Suppressor macrophage treated with lipopolysaccharide for 1 hour (primary cell): ENCODE measurements around the gene AURKA.
A peak's percentile ranks its signal among the peaks of the same experiment; 100 is the strongest.
"Not testable (repeated sequence)": the region's sequence is repeated elsewhere in the genome, so short reads cannot be mapped to it uniquely, and the experiment has no call there.

Experiments used
- DNase-seq, 3 donors: peaks; one replicate each; pipeline ENCODE4 v3.0.0-alpha.2; 2020 to 2022

Gene AURKA

DNA sequence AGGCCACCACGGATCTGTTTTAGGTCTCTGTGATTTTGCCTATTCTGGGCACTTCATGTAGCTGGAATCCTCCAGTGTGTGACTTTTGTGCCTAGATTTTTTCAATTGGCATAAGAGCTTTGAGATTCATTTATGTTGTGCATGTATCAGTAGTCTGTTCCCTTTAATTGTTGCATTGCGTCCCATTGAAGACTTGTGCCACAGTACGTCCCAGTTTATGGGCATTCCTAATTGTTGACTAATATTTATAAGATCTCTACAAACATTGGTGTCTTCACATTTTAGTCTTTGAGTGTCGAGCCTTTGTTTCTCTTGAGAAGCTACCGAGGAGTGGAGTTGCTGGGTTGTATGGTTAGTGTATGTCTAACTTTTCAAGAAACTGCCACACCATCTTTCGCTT, 33.9 kb downstream of the AURKA start:
- no peak for DNase-seq

DNA sequence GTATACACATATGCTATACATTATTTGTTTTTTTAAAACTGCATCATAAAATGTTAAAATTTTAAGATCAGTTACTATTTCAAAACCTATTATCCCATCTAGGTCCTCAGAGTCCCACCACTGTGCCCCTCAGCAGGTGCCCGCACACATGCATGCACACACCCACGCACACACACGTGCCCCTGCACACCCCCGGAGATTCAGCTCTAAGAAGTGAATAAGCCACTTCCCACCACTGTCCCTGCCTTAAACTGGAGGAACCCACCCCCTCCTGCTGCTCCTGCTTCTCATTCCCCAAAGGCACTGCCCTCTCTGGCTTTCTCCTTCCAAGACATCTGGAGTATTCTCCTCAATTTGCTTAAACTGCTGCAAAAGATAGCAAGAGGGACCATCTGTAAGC, 38.7 kb downstream of the AURKA start:
- DNase-seq = no peak

DNA sequence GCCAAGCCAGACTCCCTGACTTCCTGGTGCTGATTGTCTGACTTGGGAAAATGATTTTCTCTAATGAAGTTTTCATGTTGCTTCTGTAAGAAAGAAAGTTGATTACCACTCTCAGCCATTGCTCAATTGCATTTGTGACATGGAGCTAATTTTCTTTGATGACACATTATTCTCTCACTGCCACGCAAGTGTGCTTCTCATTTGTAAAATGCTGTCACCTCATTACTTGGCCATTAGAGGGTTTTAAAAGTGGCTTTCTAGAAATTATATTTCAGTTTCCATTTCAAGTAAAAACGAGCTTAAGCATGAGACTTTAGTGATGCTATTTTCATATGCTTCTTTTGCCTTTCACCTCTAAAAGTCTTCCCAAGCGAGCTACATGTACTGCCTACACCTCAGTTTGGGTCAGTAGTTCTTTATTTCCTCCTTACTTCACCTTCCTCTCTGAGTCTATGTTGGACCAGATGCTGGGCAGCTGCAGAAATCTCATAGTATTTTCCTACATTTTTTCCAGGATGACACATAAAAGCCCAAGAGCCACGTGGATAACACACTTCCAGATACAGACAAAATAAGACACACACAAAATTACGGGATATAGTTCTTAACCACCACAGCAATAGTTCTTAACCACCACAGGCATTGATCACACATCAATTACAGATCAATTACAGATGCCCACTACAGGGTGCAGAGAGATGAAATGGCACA, 39.5 kb downstream of the AURKA start:
- DNase-seq = no peak

DNA sequence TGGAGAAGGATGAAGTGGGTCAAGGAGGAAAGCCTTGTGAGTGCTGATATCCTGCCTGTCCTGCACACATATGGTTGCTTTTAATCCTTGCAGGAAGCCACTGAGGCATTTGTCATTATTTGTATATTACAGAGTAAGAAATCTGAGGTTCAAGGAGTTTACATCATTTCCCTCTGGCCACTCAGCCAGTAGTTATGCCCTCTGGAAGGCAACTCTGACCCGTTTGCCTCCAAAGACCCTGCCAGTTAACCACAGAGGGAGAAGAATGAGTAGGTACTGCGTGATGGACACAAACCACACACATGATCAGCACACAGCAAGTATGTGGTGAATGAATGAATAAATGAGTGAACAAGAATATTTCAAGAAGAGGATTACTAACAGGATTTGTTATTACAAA, 41.2 kb downstream of the AURKA start:
- no peak for DNase-seq

DNA sequence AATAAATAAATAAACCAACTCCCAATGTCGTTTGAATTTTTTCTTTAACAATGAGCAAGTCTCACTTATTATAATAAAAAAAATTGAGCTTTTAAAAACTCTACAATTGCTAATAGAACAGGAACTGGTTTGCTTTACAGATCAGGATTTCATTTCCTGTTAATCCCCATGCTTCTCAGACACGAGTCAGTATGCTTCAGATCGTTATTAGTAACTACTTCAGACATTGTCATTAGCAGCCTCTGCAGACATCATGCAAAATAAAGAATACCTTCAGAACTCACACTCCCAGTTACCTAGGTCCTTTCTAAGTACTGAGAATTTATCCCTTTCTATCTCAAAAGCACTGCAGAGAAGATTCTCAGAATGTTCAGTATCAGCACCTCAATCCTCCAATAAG, 43.3 kb downstream of the AURKA start:
- DNase-seq = peak in 1 of 3 donors; percentile 51

DNA sequence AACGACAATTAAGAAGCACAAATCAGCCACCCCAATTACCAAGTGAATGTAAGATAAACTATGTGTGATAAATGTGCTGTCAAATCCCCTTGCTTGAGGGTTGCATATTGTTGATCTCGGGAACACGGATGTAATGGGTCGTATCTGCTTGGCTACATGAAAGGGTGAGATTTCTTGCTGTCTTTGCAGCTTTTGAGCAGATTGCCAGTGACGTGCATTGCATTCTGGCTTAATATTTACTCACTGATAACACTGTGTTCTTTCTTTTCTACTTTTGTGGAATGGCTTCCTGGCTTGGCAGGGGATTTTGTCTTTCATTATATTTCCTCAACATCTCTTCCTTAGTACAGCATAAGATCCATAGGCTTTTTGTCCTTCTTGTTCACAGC, 43.7 kb downstream of the AURKA start:
- no peak for DNase-seq

DNA sequence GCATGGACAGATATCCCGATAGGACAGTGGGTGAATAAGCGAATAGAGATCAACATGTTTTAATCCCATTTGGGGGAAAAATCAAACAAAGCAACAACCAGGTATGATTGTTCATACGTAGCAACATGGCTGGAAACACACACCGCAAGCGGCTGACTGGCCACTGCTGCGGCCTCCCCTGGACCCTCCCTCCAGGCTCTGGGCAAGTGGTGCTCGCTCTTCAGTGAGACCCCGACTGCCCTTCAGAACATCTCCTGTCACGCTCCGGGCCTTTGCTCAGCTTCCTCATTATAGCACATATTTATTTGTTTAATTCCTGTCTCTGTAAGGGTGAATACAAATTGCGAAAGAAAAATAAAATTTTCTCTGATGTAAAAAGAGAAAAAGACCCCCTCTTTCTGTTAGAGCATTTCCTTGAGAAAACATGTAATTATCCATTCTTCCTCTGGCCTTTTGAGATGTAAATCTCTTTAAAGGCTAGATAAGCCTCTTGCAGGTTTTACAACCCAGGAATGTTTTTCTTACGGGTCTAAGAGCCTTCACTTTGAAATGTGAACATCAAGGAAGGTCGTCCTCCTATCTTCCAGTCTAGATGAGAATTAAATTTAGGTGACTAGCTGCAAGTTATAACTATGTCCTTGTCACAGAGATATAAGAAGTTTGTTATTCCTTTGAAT, 44.2 kb downstream of the AURKA start:
- DNase-seq = no peak

DNA sequence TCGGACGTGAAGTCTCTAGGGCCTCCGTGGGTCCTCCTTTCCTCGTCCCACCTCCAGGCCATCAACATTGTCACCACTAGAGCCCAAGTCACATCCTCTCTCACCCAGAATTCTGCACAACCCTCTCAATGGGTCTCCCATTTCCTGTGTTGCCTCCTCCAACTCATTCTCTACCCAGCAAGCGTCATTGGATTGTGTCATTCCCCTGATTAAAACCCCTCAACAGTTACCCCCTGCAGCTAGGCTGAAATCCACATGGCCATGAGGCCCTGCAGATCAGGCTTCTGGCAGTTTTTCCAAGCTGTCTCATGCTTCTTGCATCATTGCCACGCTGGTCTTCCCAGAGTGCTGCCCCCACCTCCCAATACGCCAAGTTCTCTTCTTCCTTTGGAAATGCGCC, 46.1 kb downstream of the AURKA start:
- DNase-seq = no peak

DNA sequence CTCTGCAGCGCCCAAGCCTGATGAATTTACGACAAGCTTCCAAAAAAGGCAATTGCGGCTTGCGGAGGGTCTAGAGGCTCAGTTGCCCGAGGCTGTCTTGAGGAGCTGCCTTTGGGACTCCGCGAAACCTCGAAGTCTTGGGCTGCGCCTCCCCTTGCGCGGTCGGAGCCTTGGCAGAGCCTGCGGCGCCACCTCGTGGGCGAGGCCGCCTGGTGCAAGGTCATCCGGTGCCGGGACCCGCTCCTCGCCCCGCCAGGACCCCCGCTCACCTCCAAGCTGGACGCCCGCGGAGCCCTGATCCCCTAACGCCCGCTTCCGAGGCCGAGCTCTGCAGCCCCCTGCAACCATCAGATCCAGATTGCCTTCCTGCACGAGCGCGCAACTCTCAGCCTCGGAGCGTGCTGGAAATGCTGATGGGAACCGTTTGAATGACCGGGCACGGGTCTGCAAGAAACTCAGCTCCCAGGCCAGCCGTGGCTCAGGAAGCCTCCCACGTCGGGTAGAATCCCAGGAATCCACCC, 48.1 kb downstream of the AURKA start:
- peak; percentile 44 to 77 (median 53) for DNase-seq

DNA sequence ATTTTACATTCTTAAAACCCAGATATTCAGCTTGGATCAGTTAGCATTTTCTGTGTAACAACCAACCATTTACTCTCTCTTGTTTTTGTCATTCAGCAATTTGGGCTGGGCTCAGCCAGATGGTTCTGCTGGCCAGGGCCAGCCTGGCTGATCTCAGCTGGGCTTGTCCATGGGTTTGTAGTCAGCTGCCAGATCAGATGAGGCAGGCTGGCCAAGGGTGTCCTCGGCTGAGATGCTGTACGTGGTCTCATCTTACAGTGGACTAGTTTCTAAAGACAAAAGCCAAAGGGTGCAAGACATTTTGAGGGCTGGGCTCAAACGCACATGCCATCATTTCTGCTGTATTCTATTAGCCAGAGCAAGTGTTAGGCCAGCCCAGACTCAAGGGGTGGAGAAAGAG, 49.2 kb downstream of the AURKA start:
- DNase-seq = no peak

DNA sequence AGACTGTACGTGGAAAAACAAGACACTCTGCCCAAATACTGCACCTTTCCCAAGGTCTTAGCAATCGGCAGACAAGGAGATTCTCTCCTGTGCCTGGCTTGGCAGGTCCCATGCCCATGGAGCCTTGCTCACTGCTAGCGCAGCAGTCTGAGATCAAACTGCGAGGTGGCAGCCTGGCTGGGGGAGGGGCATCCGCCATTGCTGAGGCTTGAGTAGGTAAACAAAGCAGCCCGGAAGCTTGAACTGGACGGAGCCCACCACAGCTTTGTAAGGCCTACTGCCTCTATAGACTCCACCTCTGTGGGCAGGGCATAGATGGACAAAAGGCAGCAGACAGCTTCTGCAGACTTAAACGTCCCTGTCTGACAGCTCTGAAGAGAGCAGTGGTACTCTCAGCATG, 55.3 kb downstream of the AURKA start:
- not testable (repeated sequence) for DNase-seq

DNA sequence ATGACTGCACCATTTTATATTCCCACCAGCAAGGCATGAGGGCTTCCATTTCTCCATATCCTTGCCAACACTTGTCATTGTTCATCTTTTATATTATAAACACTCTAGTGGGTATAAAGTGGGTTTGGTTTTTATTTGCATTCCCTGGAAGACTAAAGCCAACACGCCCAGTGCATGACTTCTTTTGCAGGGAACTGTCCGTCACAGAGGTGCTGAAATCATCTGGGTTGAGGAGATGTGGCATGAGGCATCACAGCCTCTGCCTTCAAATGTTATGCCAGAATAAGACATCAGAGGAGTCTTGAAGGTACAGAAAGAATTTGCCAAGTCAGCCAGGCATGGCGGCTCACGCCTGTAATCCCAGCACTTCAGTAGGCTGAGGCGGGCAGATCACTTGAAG, 63.2 kb downstream of the AURKA start:
- DNase-seq = peak in 2 of 3 donors; percentile 9 to 29

DNA sequence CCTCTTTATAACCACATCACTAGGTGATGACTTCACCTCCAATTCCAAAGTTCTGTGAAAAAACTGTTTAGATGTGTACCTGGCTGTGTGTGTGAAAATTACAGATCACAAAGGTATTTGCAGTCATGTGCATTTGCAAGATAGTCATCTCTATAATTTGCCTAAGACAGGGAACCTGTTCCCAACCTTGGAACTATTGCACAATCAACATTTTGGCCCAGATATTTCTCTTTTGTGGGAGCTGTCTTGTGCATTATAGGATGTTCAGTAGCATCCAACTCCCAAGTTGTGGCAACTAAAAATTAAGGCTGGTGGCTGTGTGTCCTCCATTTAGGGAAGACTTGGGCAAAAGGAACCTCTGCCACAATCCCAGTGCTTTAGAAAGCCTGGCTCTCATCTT, 67.2 kb downstream of the AURKA start:
- no peak for DNase-seq

DNA sequence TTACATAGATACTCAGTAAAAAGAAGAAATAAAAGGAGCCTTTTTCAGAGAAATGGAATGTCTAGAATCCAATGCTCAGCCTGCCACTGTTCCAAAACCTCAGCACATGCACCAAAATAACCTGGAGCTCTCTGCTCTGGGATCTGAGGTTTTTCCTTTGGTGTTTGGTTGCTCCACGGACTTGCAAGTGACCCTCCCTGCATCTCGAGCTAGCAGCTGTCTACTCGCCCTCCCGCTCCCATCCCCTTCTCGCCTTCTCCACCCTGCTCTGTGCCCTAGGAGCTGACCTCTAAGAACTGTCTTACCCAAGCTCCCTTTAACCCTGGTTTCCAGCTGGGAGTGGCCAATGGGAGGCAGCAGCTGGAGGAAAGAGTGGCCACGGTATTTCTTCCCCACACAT, 68.4 kb downstream of the AURKA start:
- DNase-seq = no peak

DNA sequence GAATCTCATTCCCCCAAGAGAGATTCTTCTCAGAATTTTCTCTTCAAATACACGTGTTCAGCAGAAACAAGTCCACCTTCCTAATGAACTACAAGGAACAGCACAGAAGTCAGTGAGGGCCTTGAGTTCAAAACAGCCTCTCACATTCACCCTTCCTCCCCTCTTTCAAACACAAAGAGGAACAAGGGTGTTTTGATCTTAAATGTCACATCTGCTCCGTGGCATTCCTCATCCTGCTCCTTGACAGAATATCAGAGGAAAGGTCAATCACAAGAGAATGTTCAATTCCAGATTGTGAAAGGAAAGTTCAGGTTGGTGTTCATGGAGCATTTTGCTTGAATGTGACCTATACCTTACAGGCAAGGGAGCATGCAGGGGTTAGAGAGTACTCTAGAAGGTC, 68.8 kb downstream of the AURKA start:
- DNase-seq = no peak

DNA sequence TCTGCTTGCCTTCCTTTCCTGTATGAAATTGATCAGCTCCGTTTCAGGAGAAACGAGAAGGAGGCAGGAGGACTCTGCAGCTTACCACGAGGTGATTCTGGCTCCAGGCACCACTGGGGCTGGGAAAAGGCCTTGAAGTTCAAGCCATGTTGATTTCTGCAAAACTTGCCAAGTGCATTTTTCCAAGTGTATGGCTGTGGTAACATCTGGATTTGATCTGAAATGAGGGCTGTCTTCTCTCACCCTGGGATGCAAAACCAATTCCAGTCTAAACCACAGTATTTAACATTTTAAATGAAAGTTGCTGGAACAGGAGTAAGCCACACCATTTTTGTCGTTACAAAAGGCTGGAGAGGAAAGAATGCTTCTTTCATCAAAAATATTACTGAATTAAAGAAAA, 69.3 kb downstream of the AURKA start:
- no peak for DNase-seq
